NCI-H2171 treated with DMSO at 0.1 percent for 48 hours (cell line): Measurements from ENCODE around the gene PRRX1.

ENCODE experiments used
- DNase-seq: peaks from one replicate; lab custom pipeline; 2025; lab: John Stamatoyannopoulos, UW

The PRRX1 gene

DNA sequence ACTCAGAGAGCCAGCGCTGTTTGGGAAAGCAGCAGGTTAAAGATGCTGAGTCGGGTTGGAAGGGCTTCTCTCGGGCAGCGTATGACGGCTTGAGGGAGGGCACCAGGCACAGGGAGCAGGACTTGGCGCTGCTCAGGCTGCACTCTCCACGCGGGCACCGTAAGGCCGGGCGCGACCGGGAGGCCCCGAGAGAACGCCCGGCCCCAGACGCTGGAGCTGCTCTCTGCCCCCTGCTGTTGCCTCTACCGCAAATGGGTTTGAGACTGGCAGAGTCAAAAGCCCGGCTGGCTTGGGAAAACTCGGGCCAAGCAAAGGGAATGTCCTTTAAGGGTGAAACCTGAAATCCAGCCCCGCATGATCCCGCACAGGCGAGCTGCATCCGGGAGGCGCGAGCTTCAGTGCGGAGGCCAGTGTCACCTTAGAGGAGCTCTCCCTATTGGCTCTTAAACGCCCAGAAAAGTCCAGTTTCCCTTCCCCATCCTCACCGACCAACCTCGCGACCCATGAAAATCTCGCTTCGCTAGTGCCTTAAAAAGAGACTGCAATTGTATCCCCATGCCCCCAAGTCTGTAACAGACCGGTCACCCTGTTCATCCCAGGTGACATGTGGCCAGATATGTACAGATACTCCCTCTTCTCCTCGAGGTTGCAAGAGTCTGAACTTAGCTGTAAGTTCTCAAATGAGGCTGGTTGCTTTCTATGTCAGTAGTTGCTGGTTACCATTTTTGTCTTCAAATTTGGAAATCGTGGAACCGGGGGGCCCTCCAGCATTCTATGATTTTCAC lies 1.1 kb downstream of the PRRX1 start:
- DNase-seq, result no peak

GRCh38 chr1:170665629-170666028 lies 1.7 kb downstream of the PRRX1 start:
- DNase-seq, result no peak

GRCh38 chr1:170666541-170667254 lies 2.8 kb downstream of the PRRX1 start:
- DNase-seq, result no peak

DNA sequence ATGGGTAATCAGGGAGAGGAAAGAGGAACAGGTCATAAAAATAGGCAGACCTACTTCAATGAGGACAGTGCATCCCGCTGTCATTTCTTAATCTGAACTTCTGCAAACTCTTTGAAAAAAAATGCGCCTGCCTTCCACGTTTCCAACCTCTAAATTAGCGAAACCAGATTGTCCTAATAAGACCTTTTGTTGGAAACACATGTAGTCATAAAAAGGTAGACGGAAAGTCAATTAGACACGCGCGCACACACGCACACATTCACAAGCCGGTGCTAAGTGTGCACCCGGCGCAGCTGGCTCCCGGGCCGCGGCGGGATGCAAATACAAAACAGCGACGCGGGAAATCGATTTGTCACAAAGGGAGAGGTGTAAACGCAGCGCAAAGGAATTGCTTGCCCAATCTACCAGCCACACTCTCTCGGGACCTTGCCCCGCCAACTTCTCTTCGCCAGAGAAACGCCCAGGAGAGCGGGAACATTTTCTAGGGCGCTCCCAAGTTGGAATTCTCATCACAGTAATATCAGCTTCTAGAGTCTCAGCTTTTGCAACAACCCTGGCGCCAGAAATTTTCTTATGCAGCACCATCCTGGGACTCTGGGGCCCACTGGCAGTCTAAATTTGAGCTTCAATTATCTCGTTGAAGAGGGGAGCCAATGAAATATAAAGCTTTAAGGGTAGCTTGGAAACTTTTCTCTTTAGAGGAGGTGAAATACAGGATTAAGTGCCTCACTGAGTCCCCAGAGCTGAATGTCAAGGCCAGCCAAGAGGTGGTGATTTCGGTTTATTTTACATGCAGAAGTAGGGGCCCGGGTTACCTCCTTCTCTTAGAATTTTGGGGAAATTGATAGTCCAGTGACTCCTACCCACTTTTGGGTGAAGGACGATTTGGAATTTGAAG lies 4.5 kb downstream of the PRRX1 start:
- no peak for DNase-seq

GRCh38 chr1:170669107-170669445 lies 5.1 kb downstream of the PRRX1 start:
- no peak for DNase-seq

DNA sequence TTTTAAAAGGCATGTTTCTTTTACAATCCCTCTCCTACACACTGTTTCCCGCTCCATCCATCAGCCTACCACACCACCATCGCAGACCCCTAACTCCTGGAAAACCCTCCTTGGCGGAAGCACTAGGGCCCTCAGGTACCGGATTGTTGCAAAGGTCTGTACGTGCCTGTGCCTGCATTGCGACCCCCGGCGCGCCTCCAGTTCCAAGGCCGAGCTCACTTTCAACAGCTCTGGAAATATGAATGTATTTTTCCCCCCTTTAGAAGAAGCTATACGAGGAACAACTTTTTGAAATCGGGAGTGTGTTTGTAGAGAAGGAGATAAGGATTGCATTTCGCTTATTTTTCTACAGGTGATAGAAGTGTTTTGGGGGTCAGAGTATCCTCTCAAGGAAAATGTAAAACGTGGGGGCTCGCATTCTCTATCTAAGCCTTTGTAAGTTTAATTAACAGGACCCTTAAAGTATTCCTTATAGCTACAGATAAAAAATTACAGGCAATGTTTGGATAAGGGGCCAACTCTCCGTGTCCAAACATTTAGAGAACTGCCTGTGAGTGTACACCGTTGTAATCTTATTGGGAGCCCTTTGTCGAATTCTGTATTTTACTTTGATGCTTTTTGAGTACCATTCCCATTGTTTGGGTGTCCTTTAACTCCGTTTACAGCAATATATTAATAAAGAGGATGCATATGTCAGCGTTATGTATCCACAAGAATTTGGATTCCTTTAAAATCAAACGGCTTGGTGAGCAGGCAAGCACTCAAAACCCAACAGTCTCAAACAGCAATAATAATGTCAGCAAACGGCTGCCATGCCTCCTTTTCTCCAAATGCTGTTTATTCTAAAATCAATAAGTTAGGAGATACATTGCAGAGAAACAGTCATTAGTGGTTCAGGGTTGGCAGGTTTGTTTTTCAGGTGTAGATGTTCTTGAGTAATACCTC lies 5.9 kb downstream of the PRRX1 start:
- no peak for DNase-seq

GRCh38 chr1:170670802-170671628 lies 7.1 kb downstream of the PRRX1 start:
- no peak for DNase-seq

DNA sequence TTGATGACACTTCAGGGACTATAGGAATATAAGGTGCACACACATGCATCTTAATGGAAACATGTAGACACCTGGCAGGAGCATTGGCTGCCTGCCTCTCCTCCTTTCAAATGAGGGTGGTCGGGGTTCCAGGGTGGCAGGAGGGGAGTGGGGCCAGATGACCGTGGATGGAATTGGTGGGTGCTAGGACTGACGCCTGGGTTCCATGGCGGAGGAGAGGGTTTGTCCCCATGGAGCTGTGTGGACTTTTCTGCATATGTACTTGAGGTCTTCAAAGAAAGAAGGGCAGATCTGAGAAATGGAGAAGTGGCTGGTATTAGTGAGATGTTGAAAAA lies 7.7 kb downstream of the PRRX1 start:
- no peak for DNase-seq

DNA sequence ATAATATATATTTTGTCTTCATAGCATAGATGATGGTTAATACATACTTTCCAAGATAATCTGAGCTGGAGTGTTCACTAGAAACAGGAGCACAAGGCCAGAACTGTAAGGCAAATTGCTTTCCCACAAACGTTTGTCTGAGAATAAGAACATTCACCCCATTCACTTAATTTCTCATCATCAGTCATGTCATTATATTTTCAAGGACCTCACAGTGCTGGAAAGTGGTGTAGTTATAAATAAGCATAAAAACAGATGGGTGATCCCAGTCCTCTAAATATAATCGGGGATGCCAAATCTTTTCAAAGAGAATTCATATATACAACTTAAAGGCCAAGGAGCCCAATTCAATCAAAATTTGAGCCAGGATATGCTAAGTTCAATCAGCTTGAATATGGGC lies 8.4 kb downstream of the PRRX1 start:
- DNase-seq, result no peak

GRCh38 chr1:170674239-170674638 lies 10.3 kb downstream of the PRRX1 start:
- no peak for DNase-seq

DNA sequence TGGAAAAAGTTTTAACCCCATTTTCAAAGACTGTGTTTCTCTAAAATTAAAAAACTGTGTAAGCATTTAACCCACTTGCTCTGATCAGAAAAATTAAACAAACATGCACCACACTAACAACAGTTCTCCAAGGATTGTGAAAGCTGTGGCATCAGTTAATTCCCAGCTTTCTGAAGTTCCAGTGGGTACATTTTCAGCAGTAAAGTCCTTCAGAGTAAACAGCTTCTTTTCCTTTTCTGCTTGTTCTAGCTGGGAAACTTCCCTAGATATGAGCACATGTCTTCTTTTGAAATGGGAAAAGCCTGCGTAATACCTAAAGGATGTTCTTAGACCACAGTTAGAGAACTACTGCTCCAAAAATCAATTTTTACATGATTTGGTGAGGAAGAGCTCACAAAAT lies 11.1 kb downstream of the PRRX1 start:
- DNase-seq, result no peak

GRCh38 chr1:170675865-170676264 lies 11.9 kb downstream of the PRRX1 start:
- DNase-seq, result no peak

DNA sequence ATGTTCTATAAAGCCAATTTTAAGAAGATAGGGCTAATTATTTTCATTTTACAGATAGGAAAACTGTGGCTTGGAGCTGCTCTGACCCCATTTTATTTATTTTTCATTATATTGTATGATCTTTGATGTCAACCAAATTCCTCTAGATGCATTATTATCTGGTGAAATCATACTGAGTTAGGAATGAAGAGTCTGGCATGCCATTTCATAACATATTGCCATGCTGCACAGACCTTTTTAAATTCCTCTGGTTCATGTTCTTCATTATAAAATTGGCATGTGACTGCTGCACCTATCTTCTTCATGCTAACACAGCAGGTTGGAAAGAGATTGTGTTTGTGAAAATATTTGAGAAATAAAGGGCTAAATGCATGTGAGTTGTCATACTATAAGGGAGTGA lies 12.7 kb downstream of the PRRX1 start:
- DNase-seq, result no peak

GRCh38 chr1:170678027-170678600 lies 14.2 kb downstream of the PRRX1 start:
- peak; percentile 8 for DNase-seq

DNA sequence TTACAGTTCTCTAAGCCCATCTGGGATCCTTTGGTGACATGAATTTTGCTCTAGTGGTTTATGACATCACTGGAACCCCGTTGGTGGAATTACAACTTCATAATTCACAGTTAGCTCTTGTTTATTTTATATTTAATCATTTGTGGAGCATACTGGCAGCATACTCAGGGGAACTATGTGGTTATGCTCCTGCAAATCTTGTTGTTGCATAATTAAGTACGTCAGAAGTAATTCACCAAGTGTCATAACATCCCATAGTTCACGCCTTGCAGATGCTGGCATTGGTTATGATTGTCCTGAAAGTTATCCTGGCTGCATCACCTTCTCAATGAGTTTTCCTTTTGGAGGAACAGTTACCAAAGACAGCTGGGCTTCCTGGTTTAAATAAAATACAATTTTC lies 16.5 kb downstream of the PRRX1 start:
- no peak for DNase-seq

DNA sequence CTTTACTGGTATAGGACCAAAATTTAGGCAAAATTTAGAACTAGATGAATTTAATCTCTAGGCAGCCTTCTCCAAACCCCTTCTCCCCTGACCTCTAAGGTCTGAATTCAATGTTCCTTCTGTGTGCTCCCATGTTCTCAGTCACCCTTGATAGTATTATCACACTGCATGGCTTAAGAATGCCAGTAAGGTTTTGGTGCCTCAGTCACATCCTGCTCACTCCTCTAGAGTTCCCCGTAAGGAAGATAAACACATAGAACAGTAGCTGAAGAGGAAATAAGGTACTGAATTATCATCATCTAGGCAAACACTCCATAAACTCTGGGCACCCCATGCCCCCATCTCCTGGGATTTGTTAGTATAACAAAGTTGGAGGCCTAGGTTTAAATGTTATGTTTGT lies 18.2 kb downstream of the PRRX1 start:
- no peak for DNase-seq

- no peak for DNase-seq
Measured at GRCh38 chr1:170682809-170683208, 18.9 kb downstream of the PRRX1 start.

DNA sequence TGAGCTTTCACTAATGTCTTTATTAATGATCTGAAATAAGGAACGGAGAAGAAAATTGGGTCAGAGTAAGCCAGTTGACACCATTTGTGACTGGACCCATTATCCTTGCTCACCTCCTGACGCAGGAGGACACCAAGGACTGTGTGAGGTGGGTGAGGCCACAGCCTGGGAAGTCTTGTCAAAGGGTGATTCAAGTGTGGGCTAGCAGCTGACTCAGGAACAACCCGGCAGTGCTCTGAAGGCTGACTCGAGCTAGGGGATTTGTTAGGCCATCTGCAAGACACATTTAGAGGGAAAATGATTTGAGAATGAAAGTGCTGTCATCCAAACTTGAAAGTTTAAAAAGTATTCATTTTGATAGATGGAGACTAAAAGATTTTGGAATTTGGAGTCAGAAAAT lies 21.2 kb downstream of the PRRX1 start:
- no peak for DNase-seq

- no peak for DNase-seq
Measured at GRCh38 chr1:170686291-170686690, 22.4 kb downstream of the PRRX1 start.

DNA sequence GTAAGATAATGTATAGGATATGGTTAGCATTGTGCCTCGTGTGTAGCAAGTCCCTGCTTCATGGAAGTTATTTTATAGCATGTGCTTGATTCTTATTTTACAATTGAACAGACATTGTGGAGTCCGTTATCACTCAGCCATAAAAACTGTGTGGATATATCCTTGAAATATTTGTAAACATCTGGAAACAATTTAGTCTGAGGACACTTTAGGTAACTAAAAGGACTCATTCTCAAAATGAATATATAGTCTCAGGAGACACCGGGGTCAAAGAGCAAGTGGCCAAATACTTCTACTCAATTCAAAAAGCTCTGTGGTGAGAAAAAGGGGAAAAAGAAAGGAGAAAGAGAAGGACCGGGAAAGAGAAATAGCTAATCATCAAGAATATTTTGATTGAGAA lies 23.7 kb downstream of the PRRX1 start:
- DNase-seq, result no peak

DNA sequence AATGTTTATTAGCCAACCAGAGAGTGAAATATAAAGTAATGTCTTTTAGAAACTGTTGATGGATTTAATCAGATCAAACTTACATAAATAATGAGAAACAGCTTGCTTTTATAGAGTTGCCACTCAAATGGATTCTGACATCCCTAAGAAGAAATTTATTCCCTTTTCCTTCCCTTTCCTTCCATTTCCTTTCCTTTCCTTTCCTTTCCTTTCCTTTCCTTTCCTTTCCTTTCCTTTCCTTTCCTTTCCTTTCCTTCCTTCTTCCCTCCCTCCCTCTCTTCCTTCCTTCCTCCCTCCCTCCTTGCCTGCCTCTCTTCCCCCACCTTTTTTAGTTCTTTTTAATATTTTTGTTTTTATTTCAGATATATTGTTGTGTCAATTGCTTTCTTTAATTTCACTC lies 27.3 kb downstream of the PRRX1 start:
- no peak for DNase-seq
